Measurements from ENCODE around the gene DRAXIN. TPM values are rescaled to one million over a fixed set of nuclear protein-coding genes. Genes with fewer than 3 reads are reported as not detected.

Gene DRAXIN
- total RNA-seq, 1 experiment from 2014 or later = 20.5 TPM

GRCh38 chr1:11690397-11691301, 861 bp upstream of the DRAXIN start:
- Histone ChIP-seq H2BK12ac (ENCODE audit: insufficient read length, low read depth, low read length) (peak overlapping the region; percentile 97), H2BK20ac (ENCODE audit: low read depth, low read length, poor library complexity, severe bottlenecking) (no peak overlapping the region), H3K23me2 (ENCODE audit: insufficient read length, low read depth, low read length, poor library complexity, severe bottlenecking) (peaks cover 20% of the 10 kb centered on the region), H4K20me1 (ENCODE audit: control insufficient read depth, insufficient read depth, insufficient read length) (no peaks in the 10 kb centered on the region), H3K14ac (ENCODE audit: insufficient read depth, low read length) (peak overlapping the region; percentile 98), H2AFZ (ENCODE audit: low read length) (no peak overlapping the region), H3K18ac (ENCODE audit: insufficient read length, low read depth, low read length) (peak overlapping the region; percentile 78), H3T11ph (ENCODE audit: low read length) (no peak overlapping the region), H2BK120ac (ENCODE audit: low read depth, low read length, poor library complexity, severe bottlenecking) (peak overlapping the region; percentile 83), H3K79me2 (ENCODE audit: insufficient read depth, low read length) (peaks cover 29% of the 10 kb centered on the region; the same call in 1 of the 2 replicates), H2BK5ac (ENCODE audit: insufficient read length, low read length) (peak overlapping the region; percentile 92), H4K91ac (ENCODE audit: insufficient read length, low read depth, low read length) (peak overlapping the region; percentile 94), H4K5ac (ENCODE audit: insufficient read length, low read depth, low read length) (peak overlapping the region; percentile 99), H3K23ac (ENCODE audit: insufficient read length, low read depth, low read length) (peak overlapping the region; percentile 95), H3K79me1 (ENCODE audit: insufficient read depth, low read depth, low read length, poor library complexity, severe bottlenecking) (no peaks in the 10 kb centered on the region), H3K27me3 (ENCODE audit: insufficient read depth, low read length) (no peaks in the 10 kb centered on the region; the same call in 1 of the 2 replicates), H3K4me1 (ENCODE audit: insufficient read depth, low read length) (peaks cover 10% of the 10 kb centered on the region; the same call in 1 of the 2 replicates), H3K4ac (ENCODE audit: low read depth, low read length) (peak overlapping the region; percentile 57), H3K27ac (ENCODE audit: insufficient read length, low read depth, low read length) (peak overlapping the region; percentile 94), H3K9ac (ENCODE audit: extremely low read depth, insufficient read length, low read length) (peak overlapping the region; percentile 100), H4K8ac (replicated peaks; ENCODE audit: insufficient read length, low read depth, low read length) (peak overlapping the region; percentile 99), H2BK15ac (ENCODE audit: low read depth, low read length) (no peak overlapping the region), H3K56ac (ENCODE audit: insufficient read length, low read depth, low read length) (peak overlapping the region; percentile 98), H3K9me3 (ENCODE audit: control insufficient read depth, low read depth, low read length) (no peaks in the 10 kb centered on the region), H3K4me2 (ENCODE audit: insufficient read depth, insufficient read length, low read length) (peak overlapping the region; percentile 99), H2AK5ac (ENCODE audit: insufficient read length, low read length) (peak overlapping the region; percentile 83)
- DNase-seq = no peak
- Mint-ChIP-seq H3K36me3 (ENCODE audit: insufficient read depth in 1 of 3, low read depth in 3 of 3) (peaks cover 7 to 21% (median 12%) of the 10 kb centered on the region in 3 experiments; a peak in 6 of 7 replicates), H3K27me3 (ENCODE audit: low read depth) (peaks cover 10% of the 10 kb centered on the region), H3K4me1 (peaks cover 49 to 69% of the 10 kb centered on the region in 2 experiments), H3K9me3 (no peaks in the 10 kb centered on the region), H3K4me3 (peak overlapping the region; percentile 94 to 97), H3K27ac (peak overlapping the region; percentile 86 to 97 (median 95))
- TF ChIP-seq CTCF (conservative IDR thresholded peaks at IDR 0.05) = no peak
- WGBS (ENCODE audit: extremely low coverage, insufficient read length, low lambda C conversion rate) = no CpG with 5 or more reads among the region's 64 CpGs

Data from H9 (cell line).